ENCODE results near the gene DNAJB6.

Gene DNAJB6

GRCh38 chr7:157429680-157430224 is 92.9 kb downstream of the DNAJB6 start:
- DNase-seq = no peak

- DNase-seq = no peak
These were observed 93.9 kb downstream of the DNAJB6 start for GRCh38 chr7:157430721-157431120.

- DNase-seq = no peak
These were observed 94.6 kb downstream of the DNAJB6 start for GRCh38 chr7:157431173-157431950.

- no peak for DNase-seq
These were observed 95.2 kb downstream of the DNAJB6 start for GRCh38 chr7:157431951-157432540.

GRCh38 chr7:157432541-157432956 is 95.7 kb downstream of the DNAJB6 start:
- DNase-seq = peak; percentile 58

- no peak for DNase-seq
These were observed 96.3 kb downstream of the DNAJB6 start for GRCh38 chr7:157432957-157433576.

- DNase-seq = no peak
These were observed 96.8 kb downstream of the DNAJB6 start for GRCh38 chr7:157433628-157434027.

- DNase-seq = no peak
These were observed 97.4 kb downstream of the DNAJB6 start for GRCh38 chr7:157434231-157434630.

- no peak for DNase-seq
These were observed 97.9 kb downstream of the DNAJB6 start for GRCh38 chr7:157434701-157435100.

GRCh38 chr7:157436076-157436475 is 99.3 kb downstream of the DNAJB6 start:
- no peak for DNase-seq

- no peak for DNase-seq
These were observed 100.1 kb downstream of the DNAJB6 start for GRCh38 chr7:157436763-157437480.

- no peak for DNase-seq
These were observed 100.8 kb downstream of the DNAJB6 start for GRCh38 chr7:157437519-157438061.

- no peak for DNase-seq
These were observed 101.6 kb downstream of the DNAJB6 start for GRCh38 chr7:157438121-157439025.

- no peak for DNase-seq
These were observed 102.3 kb downstream of the DNAJB6 start for GRCh38 chr7:157439149-157439548.

- no peak for DNase-seq
These were observed 103.0 kb downstream of the DNAJB6 start for GRCh38 chr7:157439761-157440160.

- DNase-seq = no peak
These were observed 103.7 kb downstream of the DNAJB6 start for GRCh38 chr7:157440346-157441022.

GRCh38 chr7:157441023-157441399 is 104.2 kb downstream of the DNAJB6 start:
- DNase-seq = no peak

GRCh38 chr7:157442456-157442855 is 105.7 kb downstream of the DNAJB6 start:
- no peak for DNase-seq

- no peak for DNase-seq
These were observed 106.4 kb downstream of the DNAJB6 start for GRCh38 chr7:157442993-157443831.

Measured in HCEC 1CT (cell line).